HCT116 (cell line): ENCODE results near the gene SCT. TPM values are rescaled to one million over a fixed set of nuclear protein-coding genes. Genes with fewer than 3 reads are reported as not detected.

Source experiments
- ATAC-seq: fragments of 200-7000 bp; cut with Tn5 transposase; 2 replicates; pipeline ENCODE4 v1.9.1; 2020; ENCODE audit warnings: mild to moderate bottlenecking, moderate library complexity
- BruUV-seq: library from RNA; stranded (reverse); fragments of 400-500 nt; replicated peaks from 2 replicates; lab custom pipeline; 2021; lab: Mats Ljungman, UMichigan
- CTCF ChIA-PET: fragments of 300-600 bp; sonication (Branson Sonifier 250); formaldehyde crosslinking; loops from one replicate; lab custom pipeline; 2021; ENCODE audit warnings: antibody characterized with exemption; lab: Charles Lee
- POLR2A ChIA-PET: fragments of 300-600, 350-600 bp; sonication (Branson Sonifier 250); formaldehyde crosslinking; loops from one replicate; lab custom pipeline; 2021; ENCODE audit warnings: antibody characterized with exemption; lab: Charles Lee
- RAD21 ChIA-PET, 2 experiments: fragments of 300-600 bp; sonication (Branson Sonifier 250); formaldehyde crosslinking; loops; one replicate each; lab custom pipeline; 2023; ENCODE audit warnings: low total read pairs in 2 of 2; ENCODE audit not compliant: uncharacterized antibody in 2 of 2, unreplicated experiment in 2 of 2, low non-redundant PET in 1 of 2; lab: Charles Lee
- DNase-seq: peaks from one replicate; pipeline ENCODE4 v3.0.0-alpha.2; 2010; ENCODE audit warnings: low read depth, low spot score
- H2AFZ ChIP-seq: fragments of 200-600 bp; shearing (Covaris generic), sonication (generic); 2 replicates; pipeline ENCODE4 v1.6.1; 2017; ENCODE audit warnings: low read depth, mixed run types, mixed read lengths, antibody characterized with exemption, low read length; ENCODE audit not compliant: poor library complexity, severe bottlenecking
- H3K27ac ChIP-seq: 2 replicates; pipeline ENCODE4 v1.5.1; 2012; ENCODE audit warnings: low read depth, low read length
- H3K27me3 ChIP-seq: fragments of 200-600 bp; sonication (generic); 2 replicates; pipeline ENCODE4 v1.6.1; 2016; ENCODE audit warnings: mixed run types, low read length, mixed read lengths; ENCODE audit not compliant: insufficient read depth
- H3K36me3 ChIP-seq, 2 experiments: fragments of 200-500 bp in 1 of 2; fragments of 200-600 bp in 1 of 2; sonication (Bioruptor generic) in 1 of 2; sonication (generic) in 1 of 2; 2 replicates each; pipeline versions ENCODE4 v1.5.1 to v1.6.1; 2014 to 2016; ENCODE audit warnings: low read length in 2 of 2, inconsistent platforms in 1 of 2, mixed read lengths in 1 of 2, mixed run types in 1 of 2; ENCODE audit not compliant: insufficient read depth in 2 of 2, control insufficient read depth in 1 of 2
- H3K4me1 ChIP-seq, 2 experiments: fragments of 200-600 bp in 1 of 2; sonication (generic) in 1 of 2; 2 replicates each; pipeline versions ENCODE4 v1.5.1 to v1.6.1; 2012 to 2017; ENCODE audit warnings: low read length in 2 of 2, inconsistent platforms in 1 of 2, mild to moderate bottlenecking in 1 of 2, mixed read lengths in 1 of 2, mixed run types in 1 of 2, moderate library complexity in 1 of 2; ENCODE audit not compliant: insufficient read depth in 2 of 2, control insufficient read depth in 1 of 2
- H3K4me2 ChIP-seq: fragments of 200-600 bp; sonication (generic); 2 replicates; pipeline ENCODE4 v1.6.1; 2017; ENCODE audit warnings: mixed run types, low read length, mixed read lengths
- H3K4me3 ChIP-seq, 2 experiments: fragments of 200-600 bp in 1 of 2; sonication (generic) in 1 of 2; replicated peaks in 1 of 2; 2 replicates each; pipeline ENCODE4 v1.5.1; 2011 to 2016; ENCODE audit warnings: low read length in 2 of 2, control low read depth in 1 of 2, low read depth in 1 of 2, mild to moderate bottlenecking in 1 of 2, mixed read lengths in 1 of 2, mixed run types in 1 of 2
- H3K79me2 ChIP-seq: fragments of 200-600 bp; sonication (generic); 2 replicates; pipeline ENCODE4 v1.6.1; 2017; ENCODE audit warnings: mild to moderate bottlenecking, mixed run types, low read length, moderate library complexity, mixed read lengths; ENCODE audit not compliant: insufficient read depth
- H3K9ac ChIP-seq: fragments of 200-600 bp; sonication (generic); 2 replicates; pipeline ENCODE4 v1.6.1; 2016; ENCODE audit warnings: low read length, mixed read lengths
- H3K9me2 ChIP-seq: fragments of 200-600 bp; sonication (generic), shearing (Covaris generic); 2 replicates; pipeline ENCODE4 v1.6.1; 2017; ENCODE audit warnings: mixed run types, mild to moderate bottlenecking, moderate library complexity; ENCODE audit not compliant: insufficient read depth
- H3K9me3 ChIP-seq, 2 experiments: fragments of 200-500 bp in 1 of 2; fragments of 200-600 bp in 1 of 2; sonication (Bioruptor generic) in 1 of 2; sonication (generic) in 1 of 2; 2 replicates each; pipeline ENCODE4 v1.6.1; 2014 to 2017; ENCODE audit warnings: low read length in 2 of 2, mixed read lengths in 2 of 2, inconsistent platforms in 1 of 2, low read depth in 1 of 2, mild to moderate bottlenecking in 1 of 2, mixed run types in 1 of 2, moderate library complexity in 1 of 2; ENCODE audit not compliant: control insufficient read depth in 1 of 2, insufficient read depth in 1 of 2
- H4K20me1 ChIP-seq: fragments of 200-600 bp; sonication (generic), shearing (Covaris generic); 2 replicates; pipeline ENCODE4 v1.6.1; 2017; ENCODE audit warnings: mixed run types, mild to moderate bottlenecking, moderate library complexity; ENCODE audit not compliant: insufficient read depth
- EGR1 ChIP-seq: IDR thresholded peaks from 2 replicates; pipeline ENCODE4 v1.6.1; 2012; ENCODE audit warnings: low read depth
- EZH2 ChIP-seq: fragments of 200-600 bp; sonication (generic); IDR thresholded peaks from 2 replicates; pipeline ENCODE4 v1.6.1; 2017; ENCODE audit warnings: antibody characterized with exemption, mixed run types
- JUND ChIP-seq: IDR thresholded peaks from 2 replicates; pipeline ENCODE4 v1.6.1; 2012
- POLR2A ChIP-seq: IDR thresholded peaks from 2 replicates; pipeline ENCODE4 v1.7.0; 2011; ENCODE audit warnings: borderline replicate concordance; ENCODE audit not compliant: insufficient read depth, insufficient read length; ENCODE audit errors: extremely low read depth
- ZFX ChIP-seq: fragments of 450-650 bp; IDR thresholded peaks from 2 replicates; pipeline ENCODE4 v1.6.1; 2017
- ZNF274 ChIP-seq: fragments of 200-500 bp; sonication (Bioruptor generic); IDR thresholded peaks from 2 replicates; pipeline ENCODE4 v1.6.1; 2014; ENCODE audit warnings: mild to moderate bottlenecking, low read depth, low read length, inconsistent platforms
- intact Hi-C: fragments of 100-400 bp; cut with micrococcal nuclease; formaldehyde crosslinking; loops from 2 replicates; pipeline ENCODE4 v1.10.0; 2022
- total RNA-seq: library from RNA; stranded (reverse); gene quantifications from one replicate; pipeline ENCODE4 v1.2.1, GENCODE V29; 2021; ENCODE audit not compliant: unreplicated experiment
- TF ChIP-seq, protein P1 (sequence below): IDR thresholded peaks from 2 replicates; pipeline ENCODE4 v1.6.1; 2012
- TF ChIP-seq, protein P2 (sequence below): IDR thresholded peaks from 2 replicates; pipeline ENCODE4 v1.6.1; 2012; ENCODE audit warnings: low read depth

Gene SCT
- total RNA-seq, 1 experiment from 2014 or later, result not detected

DNA sequence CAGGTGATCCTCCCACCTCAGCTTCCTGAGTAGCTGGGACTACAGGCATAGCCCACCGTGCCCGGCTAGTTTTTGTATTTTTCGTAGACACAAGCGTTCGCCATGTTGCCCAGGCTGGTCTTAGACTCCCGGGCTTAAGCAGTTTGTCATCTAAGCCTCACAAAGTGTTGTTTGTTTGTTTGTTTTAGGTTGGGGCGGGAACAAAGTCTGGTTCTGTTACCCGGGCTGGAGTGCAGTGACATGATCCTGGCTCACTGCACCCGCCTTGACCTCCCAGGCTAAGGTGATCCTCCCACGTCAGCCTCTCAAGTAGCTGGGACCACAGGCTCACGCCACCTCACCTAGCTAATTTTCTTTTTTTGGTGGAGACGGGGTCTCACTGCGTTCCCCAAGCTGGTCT, 23.8 kb downstream of the SCT start (continued):
- TF ChIP-seq ZNF274 (no peak), JUND (no peak), POLR2A (no peak), ZFX (no peak), EGR1 (no peak), EZH2 (no peak)
- TF ChIP-seq, protein P1, sequence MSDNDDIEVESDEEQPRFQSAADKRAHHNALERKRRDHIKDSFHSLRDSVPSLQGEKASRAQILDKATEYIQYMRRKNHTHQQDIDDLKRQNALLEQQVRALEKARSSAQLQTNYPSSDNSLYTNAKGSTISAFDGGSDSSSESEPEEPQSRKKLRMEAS, result no peak

DNA sequence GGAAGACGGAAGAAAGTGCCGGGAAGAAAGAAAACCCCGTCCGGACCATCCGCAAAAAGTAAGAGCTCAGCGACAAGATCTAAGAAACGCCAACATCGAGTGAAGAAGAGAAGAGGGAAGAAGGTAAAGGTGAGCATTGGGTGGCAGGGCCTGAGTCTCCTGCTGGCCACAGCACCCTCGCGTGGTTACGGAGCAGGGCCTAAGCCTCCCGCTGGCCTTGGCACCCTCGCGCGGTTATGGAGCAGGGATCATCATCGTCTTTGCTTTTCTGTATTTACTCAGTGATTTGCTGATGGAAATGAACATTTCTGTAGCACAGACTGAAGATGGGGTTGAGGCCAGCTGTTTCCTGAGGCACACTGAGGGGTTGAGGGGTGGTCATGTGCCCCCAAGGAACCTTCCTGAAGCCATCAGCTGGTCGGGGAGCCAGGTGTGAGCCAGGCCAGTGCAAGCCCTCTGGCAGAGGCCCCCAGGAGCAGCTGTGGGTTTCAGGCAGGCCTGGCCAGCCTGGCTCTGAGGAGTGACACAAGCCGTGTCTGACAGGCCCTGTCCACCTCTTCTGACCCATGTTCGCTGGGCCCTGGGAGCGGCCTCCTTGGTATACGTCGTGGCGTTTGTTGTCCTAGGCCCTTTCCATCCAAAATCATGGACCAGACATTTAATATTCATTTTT, 25.3 kb downstream of the SCT start:
- H3K36me3 ChIP-seq, result peaks cover 52 to 63% of the 10 kb centered on the region in 2 experiments; a peak in 3 of 4 replicates

More for the DNA sequence above, 25.3 kb downstream of the SCT start:
- RAD21 ChIA-PET, result no interaction called here
- DNase-seq, result no peak
- Histone ChIP-seq H2AFZ (no peak overlapping the region), H3K9me2 (no peaks in the 10 kb centered on the region), H3K4me1 (no peaks in the 10 kb centered on the region), H3K4me3 (no peak overlapping the region), H4K20me1 (no peaks in the 10 kb centered on the region), H3K4me2 (no peak overlapping the region), H3K27me3 (no peaks in the 10 kb centered on the region), H3K9me3 (no peaks in the 10 kb centered on the region), H3K9ac (no peak overlapping the region), H3K27ac (no peak overlapping the region), H3K79me2 (peaks cover 59% of the 10 kb centered on the region)
- intact Hi-C loops, result no loop called here
- BruUV-seq, result no TSS peak
- TF ChIP-seq ZFX, result 0 out of 2 replicates have a peak, but pooled peaks have one; percentile 7
- TF ChIP-seq, protein P2, sequence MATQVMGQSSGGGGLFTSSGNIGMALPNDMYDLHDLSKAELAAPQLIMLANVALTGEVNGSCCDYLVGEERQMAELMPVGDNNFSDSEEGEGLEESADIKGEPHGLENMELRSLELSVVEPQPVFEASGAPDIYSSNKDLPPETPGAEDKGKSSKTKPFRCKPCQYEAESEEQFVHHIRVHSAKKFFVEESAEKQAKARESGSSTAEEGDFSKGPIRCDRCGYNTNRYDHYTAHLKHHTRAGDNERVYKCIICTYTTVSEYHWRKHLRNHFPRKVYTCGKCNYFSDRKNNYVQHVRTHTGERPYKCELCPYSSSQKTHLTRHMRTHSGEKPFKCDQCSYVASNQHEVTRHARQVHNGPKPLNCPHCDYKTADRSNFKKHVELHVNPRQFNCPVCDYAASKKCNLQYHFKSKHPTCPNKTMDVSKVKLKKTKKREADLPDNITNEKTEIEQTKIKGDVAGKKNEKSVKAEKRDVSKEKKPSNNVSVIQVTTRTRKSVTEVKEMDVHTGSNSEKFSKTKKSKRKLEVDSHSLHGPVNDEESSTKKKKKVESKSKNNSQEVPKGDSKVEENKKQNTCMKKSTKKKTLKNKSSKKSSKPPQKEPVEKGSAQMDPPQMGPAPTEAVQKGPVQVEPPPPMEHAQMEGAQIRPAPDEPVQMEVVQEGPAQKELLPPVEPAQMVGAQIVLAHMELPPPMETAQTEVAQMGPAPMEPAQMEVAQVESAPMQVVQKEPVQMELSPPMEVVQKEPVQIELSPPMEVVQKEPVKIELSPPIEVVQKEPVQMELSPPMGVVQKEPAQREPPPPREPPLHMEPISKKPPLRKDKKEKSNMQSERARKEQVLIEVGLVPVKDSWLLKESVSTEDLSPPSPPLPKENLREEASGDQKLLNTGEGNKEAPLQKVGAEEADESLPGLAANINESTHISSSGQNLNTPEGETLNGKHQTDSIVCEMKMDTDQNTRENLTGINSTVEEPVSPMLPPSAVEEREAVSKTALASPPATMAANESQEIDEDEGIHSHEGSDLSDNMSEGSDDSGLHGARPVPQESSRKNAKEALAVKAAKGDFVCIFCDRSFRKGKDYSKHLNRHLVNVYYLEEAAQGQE, result no peak
- POLR2A ChIA-PET, result no interaction called here
- CTCF ChIA-PET, result no interaction called here
- no peak for ATAC-seq
